ENCODE data around the gene DYNLRB1. TPM values are rescaled to one million over a fixed set of nuclear protein-coding genes. Genes with fewer than 3 reads are reported as not detected.

The DYNLRB1 gene
- total and polyA plus RNA-seq, 9 of the 15 experiments (the other 6 are each of a cell fraction or from before 2014, with no cell fraction given): 48.7 to 358 (median 121) TPM

GRCh38 chr20:34579979-34580940, 64.0 kb downstream of the DYNLRB1 start:
- in situ Hi-C loops (cut with MboI): no loop called here
- H3K9me3 ChIP-seq (replicated peaks; ENCODE audit: control insufficient read depth, insufficient read depth, low read depth, low read length): no peaks in the 10 kb centered on the region
- no peak for TF ChIP-seq NUFIP1 (IDR thresholded peaks at IDR 0.05; ENCODE audit: partially characterized antibody)
- no peak for DNase-seq (ENCODE audit: extremely low read depth in 1 of 4, low spot score in 3 of 4)
- no TSS peak for BruUV-seq (replicated peaks)
- no peaks in the 10 kb centered on the region for H3K79me2 ChIP-seq (ENCODE audit: control insufficient read depth, insufficient read depth, low read length)
- FAIRE-seq: no peak
- no peaks in the 10 kb centered on the region; the same call in 1 of the 2 replicates for H4K20me1 ChIP-seq (replicated peaks; ENCODE audit: control insufficient read depth, insufficient read depth, low read length)
- no peak overlapping the region for H3K4me3 ChIP-seq
- POLR2A ChIA-PET: interaction anchor here (0.9 to 1.1 kb wide), 2 partner anchors 9 to 19 kb away, joined by 3 read pairs; no protein-coding TSS in a partner anchor
- peaks cover 22% of the 10 kb centered on the region; the same call in 2 of the 3 replicates for H3K36me3 ChIP-seq (ENCODE audit: control insufficient read depth, insufficient read depth, low read length)
- CTCF ChIA-PET (ENCODE audit: low intra/inter-chr PET ratio): interaction anchor here (0.7 kb wide), 1 partner anchor 129 kb away, joined by 3 read pairs; no protein-coding TSS in a partner anchor
- 81% methylated on average over 7 of the region's 7 CpGs for WGBS (ENCODE audit: insufficient coverage, low coverage, missing lambda C conversion rate)
- intact Hi-C loops (cut with micrococcal nuclease): no loop called here
- no peaks in the 10 kb centered on the region for H3K9me1 ChIP-seq (ENCODE audit: control insufficient read depth, insufficient read depth, low read length)
- no peak for ATAC-seq
- no peak overlapping the region for H3K27ac ChIP-seq (ENCODE audit: extremely low read depth, low read depth, low read length)
- H2AFZ ChIP-seq (ENCODE audit: low read depth, low read length): no peak overlapping the region
- no peaks in the 10 kb centered on the region for H3K27me3 ChIP-seq (ENCODE audit: control insufficient read depth in 2 of 2, insufficient read depth in 2 of 2, low read length in 2 of 2)
- no peak overlapping the region for H3K9ac ChIP-seq (ENCODE audit: insufficient read depth in 1 of 2, low read depth in 2 of 2, low read length in 2 of 2)
- H3K4me2 ChIP-seq (ENCODE audit: insufficient read depth, low read length): no peak overlapping the region
- H3K4me1 ChIP-seq (replicated peaks in 1 of 2; ENCODE audit: control insufficient read depth in 2 of 2, insufficient read depth in 2 of 2, low read length in 2 of 2): no peaks in the 10 kb centered on the region

GRCh38 chr20:34581341-34582184, 65.3 kb downstream of the DYNLRB1 start:
- Histone ChIP-seq H3K36me3 (ENCODE audit: control insufficient read depth, insufficient read depth, low read length) (peaks cover 25% of the 10 kb centered on the region; the same call in 2 of the 3 replicates), H3K4me2 (ENCODE audit: insufficient read depth, low read length) (no peak overlapping the region), H3K27ac (ENCODE audit: extremely low read depth, low read depth, low read length) (no peak overlapping the region), H3K79me2 (ENCODE audit: control insufficient read depth, insufficient read depth, low read length) (no peaks in the 10 kb centered on the region), H3K9me1 (ENCODE audit: control insufficient read depth, insufficient read depth, low read length) (no peaks in the 10 kb centered on the region), H3K4me1 (replicated peaks in 1 of 2; ENCODE audit: control insufficient read depth in 2 of 2, insufficient read depth in 2 of 2, low read length in 2 of 2) (no peaks in the 10 kb centered on the region), H3K9ac (ENCODE audit: insufficient read depth in 1 of 2, low read depth in 2 of 2, low read length in 2 of 2) (no peak overlapping the region), H3K9me3 (replicated peaks; ENCODE audit: control insufficient read depth, insufficient read depth, low read depth, low read length) (no peaks in the 10 kb centered on the region), H3K27me3 (ENCODE audit: control insufficient read depth in 2 of 2, insufficient read depth in 2 of 2, low read length in 2 of 2) (no peaks in the 10 kb centered on the region), H2AFZ (ENCODE audit: low read depth, low read length) (no peak overlapping the region), H3K4me3 (no peak overlapping the region), H4K20me1 (replicated peaks; ENCODE audit: control insufficient read depth, insufficient read depth, low read length) (no peaks in the 10 kb centered on the region; the same call in 1 of the 2 replicates)
- in situ Hi-C loops (cut with MboI): no loop called here
- POLR2A ChIA-PET: no interaction called here
- BruUV-seq (replicated peaks): no TSS peak
- FAIRE-seq (no peak), ATAC-seq (no peak), DNase-seq (ENCODE audit: extremely low read depth in 1 of 4, low spot score in 3 of 4) (no peak)
- TF ChIP-seq UBTF (IDR thresholded peaks at IDR 0.05; ENCODE audit: borderline replicate concordance in 1 of 2, low read depth in 2 of 2, low read length in 2 of 2): no peak
- CTCF ChIA-PET (ENCODE audit: low intra/inter-chr PET ratio): no interaction called here
- intact Hi-C loops (cut with micrococcal nuclease): no loop called here
- 86% methylated on average over 11 of the region's 11 CpGs for WGBS (ENCODE audit: insufficient coverage, low coverage, missing lambda C conversion rate)

Measured in K562 (cell line).